NCI-H226 (cell line): ENCODE data around the gene SCMH1.

ENCODE experiments used
- DNase-seq: peaks from one replicate; pipeline ENCODE4 v3.0.0-alpha.2; 2015

SCMH1 gene

GRCh38 chr1:41078193-41078592 lies 163.9 kb downstream of the SCMH1 start:
- DNase-seq = no peak

GRCh38 chr1:41073971-41074370 lies 168.1 kb downstream of the SCMH1 start:
- DNase-seq = peak; percentile 24

- no peak for DNase-seq
These were observed 170.1 kb downstream of the SCMH1 start for GRCh38 chr1:41072051-41072450.

GRCh38 chr1:41056907-41057306 lies 185.2 kb downstream of the SCMH1 start:
- no peak for DNase-seq

GRCh38 chr1:41053316-41053715 lies 188.8 kb downstream of the SCMH1 start:
- DNase-seq = no peak

GRCh38 chr1:41051022-41051421 lies 191.1 kb downstream of the SCMH1 start:
- no peak for DNase-seq

- no peak for DNase-seq
These were observed 193.6 kb downstream of the SCMH1 start for GRCh38 chr1:41048540-41048939.

GRCh38 chr1:41046347-41046775 lies 195.7 kb downstream of the SCMH1 start:
- DNase-seq = no peak

GRCh38 chr1:41045740-41046139 lies 196.4 kb downstream of the SCMH1 start:
- DNase-seq = no peak

- no peak for DNase-seq
These were observed 197.9 kb downstream of the SCMH1 start for GRCh38 chr1:41044187-41044586.

- DNase-seq = no peak
These were observed 200.4 kb downstream of the SCMH1 start for GRCh38 chr1:41041614-41042270.

GRCh38 chr1:41038110-41038509 lies 204.0 kb downstream of the SCMH1 start:
- DNase-seq = no peak

- no peak for DNase-seq
These were observed 204.8 kb downstream of the SCMH1 start for GRCh38 chr1:41037116-41037903.

GRCh38 chr1:41033272-41033671 lies 208.8 kb downstream of the SCMH1 start:
- DNase-seq = no peak

GRCh38 chr1:41032147-41032546 lies 210.0 kb downstream of the SCMH1 start:
- no peak for DNase-seq

- DNase-seq = no peak
These were observed 211.1 kb downstream of the SCMH1 start for GRCh38 chr1:41030872-41031616.

- DNase-seq = no peak
These were observed 214.0 kb downstream of the SCMH1 start for GRCh38 chr1:41028034-41028642.

GRCh38 chr1:41025979-41026819 lies 215.9 kb downstream of the SCMH1 start:
- no peak for DNase-seq

- DNase-seq = no peak
These were observed 217.2 kb downstream of the SCMH1 start for GRCh38 chr1:41024953-41025352.

- no peak for DNase-seq
These were observed 218.7 kb downstream of the SCMH1 start for GRCh38 chr1:41023279-41023990.

GRCh38 chr1:41022424-41022823 lies 219.7 kb downstream of the SCMH1 start:
- DNase-seq = no peak
